Neural progenitor cell (in vitro differentiated cells): ENCODE data around the gene CXCL6. TPM values are rescaled to one million over a fixed set of nuclear protein-coding genes. Genes with fewer than 3 reads are reported as not detected.
A peak's percentile ranks its signal among the peaks of the same experiment; 100 is the strongest.

Experiments used
- DNase-seq: peaks from one replicate; pipeline ENCODE4 v3.0.0-alpha.2; 2016; ENCODE audit warnings: low spot score
- H2AFZ ChIP-seq: fragments of 200-600 bp; sonication (generic); replicated peaks from 2 replicates; pipeline ENCODE4 v1.6.1; 2016; ENCODE audit warnings: antibody characterized with exemption
- H3F3A ChIP-seq: fragments of 200-600 bp; sonication (generic); 2 replicates; pipeline ENCODE4 v1.6.1; 2016; ENCODE audit warnings: antibody characterized with exemption, low read depth
- H3K27ac ChIP-seq: fragments of 200-600 bp; sonication (generic); 2 replicates; pipeline ENCODE4 v1.5.1; 2016; ENCODE audit warnings: mild to moderate bottlenecking
- H3K27me3 ChIP-seq: fragments of 200-600 bp; sonication (generic); 2 replicates; pipeline ENCODE4 v1.6.1; 2016; ENCODE audit warnings: mild to moderate bottlenecking, moderate library complexity
- H3K36me3 ChIP-seq: fragments of 200-600 bp; sonication (generic); 2 replicates; pipeline ENCODE4 v1.5.1; 2016
- H3K4me1 ChIP-seq: fragments of 200-600 bp; sonication (generic); 2 replicates; pipeline ENCODE4 v1.6.1; 2016; ENCODE audit warnings: mixed run types
- H3K4me2 ChIP-seq: fragments of 200-600 bp; sonication (generic); 2 replicates; pipeline ENCODE4 v1.6.1; 2016
- H3K4me3 ChIP-seq: fragments of 200-600 bp; sonication (generic); 2 replicates; pipeline ENCODE4 v1.5.1; 2016
- H3K79me2 ChIP-seq: fragments of 200-600 bp; sonication (generic); 2 replicates; pipeline ENCODE4 v1.6.1; 2016; ENCODE audit warnings: low read depth
- H3K9ac ChIP-seq: fragments of 200-600 bp; sonication (generic); 2 replicates; pipeline ENCODE4 v1.6.1; 2016
- H3K9me3 ChIP-seq: fragments of 200-600 bp; sonication (generic); 2 replicates; pipeline ENCODE4 v1.5.1; 2016; ENCODE audit warnings: low read depth
- H4K20me1 ChIP-seq: fragments of 200-600 bp; sonication (generic); 2 replicates; pipeline ENCODE4 v1.6.1; 2016; ENCODE audit warnings: low read depth
- H3K27ac Mint-ChIP-seq: 3 replicates; pipeline ENCODE4 v1.8.0; 2021; ENCODE audit warnings: mixed read lengths
- H3K27me3 Mint-ChIP-seq: 2 replicates; pipeline ENCODE4 v1.8.0; 2022; ENCODE audit warnings: low read depth, mild to moderate bottlenecking, inconsistent platforms, moderate library complexity, mixed read lengths; ENCODE audit not compliant: insufficient read depth
- H3K36me3 Mint-ChIP-seq: 3 replicates; pipeline ENCODE4 v1.8.0; 2021; ENCODE audit warnings: mixed read lengths
- H3K4me1 Mint-ChIP-seq: 3 replicates; pipeline ENCODE4 v1.8.0; 2021; ENCODE audit warnings: mixed read lengths
- H3K4me3 Mint-ChIP-seq: 3 replicates; pipeline ENCODE4 v1.8.0; 2021; ENCODE audit warnings: mild to moderate bottlenecking, moderate library complexity, mixed read lengths
- H3K9me3 Mint-ChIP-seq: 3 replicates; pipeline ENCODE4 v1.8.0; 2020; ENCODE audit warnings: mixed read lengths
- CTCF ChIP-seq: fragments of 200-600 bp; sonication (generic); IDR thresholded peaks from 2 replicates; pipeline ENCODE4 v1.5.1; 2017; ENCODE audit warnings: antibody characterized with exemption, mild to moderate bottlenecking
- EZH2 ChIP-seq: fragments of 200-600 bp; sonication (generic); IDR thresholded peaks from 2 replicates; pipeline ENCODE4 v1.6.1; 2017; ENCODE audit warnings: antibody characterized with exemption, mild to moderate bottlenecking, moderate library complexity
- EZH2phosphoT487 ChIP-seq: fragments of 200-600 bp; sonication (generic); IDR thresholded peaks from 2 replicates; pipeline ENCODE4 v1.6.1; 2017; ENCODE audit warnings: antibody characterized with exemption
- total RNA-seq: library from RNA; depleted of rRNA; stranded (reverse); fragments of >200 nt; gene quantifications from 2 replicates; pipeline ENCODE4 v1.2.3, GENCODE V29; 2015; ENCODE audit warnings: low replicate concordance

The CXCL6 gene
- total RNA-seq, 1 donor from 2014 or later = 0.71 TPM

- Histone ChIP-seq H3K27me3 (peaks cover 4% of the 10 kb centered on the region), H3K36me3 (peaks cover 4% of the 10 kb centered on the region), H2AFZ (no peak overlapping the region), H3K4me3 (no peak overlapping the region), H3F3A (no peaks in the 10 kb centered on the region), H3K27ac (no peak overlapping the region), H3K79me2 (no peaks in the 10 kb centered on the region), H3K4me1 (no peaks in the 10 kb centered on the region), H4K20me1 (no peaks in the 10 kb centered on the region), H3K4me2 (no peak overlapping the region), H3K9me3 (no peaks in the 10 kb centered on the region), H3K9ac (no peak overlapping the region)
- Mint-ChIP-seq H3K27ac (no peak overlapping the region), H3K36me3 (no peaks in the 10 kb centered on the region), H3K4me3 (no peak overlapping the region), H3K27me3 (no peaks in the 10 kb centered on the region), H3K4me1 (no peaks in the 10 kb centered on the region), H3K9me3 (peaks cover 14% of the 10 kb centered on the region)
- no peak for DNase-seq
- TF ChIP-seq EZH2phosphoT487 (no peak), CTCF (no peak), EZH2 (no peak)
Measured at GRCh38 chr4:73831569-73831968, 4.9 kb upstream of the CXCL6 start.

DNA sequence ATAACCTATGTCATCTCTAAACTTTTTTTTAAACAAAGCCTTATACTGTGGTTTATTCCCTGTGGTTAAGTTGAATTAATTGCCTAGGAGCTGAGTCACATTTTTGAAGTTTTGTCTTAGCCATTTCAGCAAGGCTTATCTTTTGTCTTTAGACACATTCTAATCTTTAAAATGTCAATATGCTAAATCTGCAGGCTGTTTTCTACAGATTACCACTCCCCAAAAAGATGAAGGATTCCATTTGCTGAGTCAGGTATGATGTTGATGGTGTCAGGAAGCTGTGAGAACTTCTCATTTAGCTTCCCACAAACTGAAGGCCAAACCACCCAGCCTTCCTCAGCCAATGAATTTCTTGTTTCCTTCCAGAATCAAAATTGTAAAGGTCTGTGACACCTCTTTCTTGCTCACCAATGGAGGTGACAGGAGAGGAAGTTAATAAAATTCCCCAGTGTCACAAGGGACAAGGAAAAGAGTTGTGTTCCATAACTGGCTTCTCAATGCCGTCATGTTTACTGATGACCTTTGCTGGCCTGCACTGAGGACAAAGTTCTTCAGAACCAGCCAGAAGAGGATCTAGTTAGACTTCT, 3.7 kb upstream of the CXCL6 start:
- Mint-ChIP-seq H3K4me1 (peaks cover 7% of the 10 kb centered on the region), H3K27ac (no peak overlapping the region), H3K9me3 (peaks cover 6% of the 10 kb centered on the region), H3K4me3 (no peak overlapping the region), H3K27me3 (no peaks in the 10 kb centered on the region), H3K36me3 (no peaks in the 10 kb centered on the region)
- H3K27me3 ChIP-seq = peaks cover 16% of the 10 kb centered on the region
- no peak overlapping the region for H3K27ac ChIP-seq
- no peak for DNase-seq
- H3K4me2 ChIP-seq = no peak overlapping the region
- no peak overlapping the region for H3K4me3 ChIP-seq
- no peaks in the 10 kb centered on the region for H3F3A ChIP-seq
- no peaks in the 10 kb centered on the region for H3K4me1 ChIP-seq
- no peak overlapping the region for H3K9ac ChIP-seq
- no peaks in the 10 kb centered on the region for H4K20me1 ChIP-seq
- peaks cover 4% of the 10 kb centered on the region for H3K36me3 ChIP-seq
- no peaks in the 10 kb centered on the region for H3K79me2 ChIP-seq
- TF ChIP-seq EZH2phosphoT487 = no peak
- no peak for TF ChIP-seq CTCF
- TF ChIP-seq EZH2 = no peak
- no peak overlapping the region for H2AFZ ChIP-seq
- no peaks in the 10 kb centered on the region for H3K9me3 ChIP-seq

DNA sequence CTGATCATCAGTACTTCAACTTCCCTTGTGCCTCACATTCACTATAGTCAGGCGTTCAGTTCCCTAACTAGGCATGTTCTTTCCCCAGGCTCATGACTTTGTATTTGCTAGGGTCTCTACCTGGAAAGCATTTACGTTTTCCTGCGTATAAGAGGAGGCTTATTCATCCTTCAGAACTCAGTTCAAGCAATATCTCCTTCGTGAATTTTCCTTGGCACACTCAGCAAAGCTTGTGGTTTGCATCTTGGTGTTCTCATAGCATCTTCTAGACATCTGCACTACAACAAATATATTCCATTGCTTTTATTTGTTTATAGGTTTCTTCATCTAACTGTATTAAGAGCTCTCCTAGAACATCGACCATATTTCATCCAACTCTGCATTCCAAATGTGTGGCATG, 2.6 kb downstream of the CXCL6 start:
- Mint-ChIP-seq H3K4me3 (no peak overlapping the region), H3K36me3 (no peaks in the 10 kb centered on the region), H3K4me1 (peaks cover 7% of the 10 kb centered on the region), H3K27me3 (no peaks in the 10 kb centered on the region), H3K9me3 (peaks cover 2% of the 10 kb centered on the region), H3K27ac (no peak overlapping the region)
- H3F3A ChIP-seq = no peaks in the 10 kb centered on the region
- H3K9ac ChIP-seq = no peak overlapping the region
- no peak overlapping the region for H3K4me2 ChIP-seq
- no peaks in the 10 kb centered on the region for H3K9me3 ChIP-seq
- no peak overlapping the region for H2AFZ ChIP-seq
- H3K79me2 ChIP-seq = no peaks in the 10 kb centered on the region
- H3K27ac ChIP-seq = no peak overlapping the region
- no peak overlapping the region for H3K4me3 ChIP-seq
- H3K4me1 ChIP-seq = no peaks in the 10 kb centered on the region
- H3K27me3 ChIP-seq = peaks cover 34% of the 10 kb centered on the region
- H3K36me3 ChIP-seq = no peaks in the 10 kb centered on the region
- no peak for DNase-seq
- no peak for TF ChIP-seq CTCF
- TF ChIP-seq EZH2 = peak; percentile 22
- TF ChIP-seq EZH2phosphoT487 = no peak
- H4K20me1 ChIP-seq = no peaks in the 10 kb centered on the region
